Measurements from ENCODE around the gene WDR45. TPM values are rescaled to one million over a fixed set of nuclear protein-coding genes. Genes with fewer than 3 reads are reported as not detected.
"Not testable (repeated sequence)": the region's sequence is repeated elsewhere in the genome, so short reads cannot be mapped to it uniquely, and the experiment has no call there.

Gene WDR45
- polyA plus RNA-seq (26.5 and 29.5 TPM in 2 replicates), polyA minus RNA-seq (17.4 and 19.5 TPM in 2 replicates)

DNA sequence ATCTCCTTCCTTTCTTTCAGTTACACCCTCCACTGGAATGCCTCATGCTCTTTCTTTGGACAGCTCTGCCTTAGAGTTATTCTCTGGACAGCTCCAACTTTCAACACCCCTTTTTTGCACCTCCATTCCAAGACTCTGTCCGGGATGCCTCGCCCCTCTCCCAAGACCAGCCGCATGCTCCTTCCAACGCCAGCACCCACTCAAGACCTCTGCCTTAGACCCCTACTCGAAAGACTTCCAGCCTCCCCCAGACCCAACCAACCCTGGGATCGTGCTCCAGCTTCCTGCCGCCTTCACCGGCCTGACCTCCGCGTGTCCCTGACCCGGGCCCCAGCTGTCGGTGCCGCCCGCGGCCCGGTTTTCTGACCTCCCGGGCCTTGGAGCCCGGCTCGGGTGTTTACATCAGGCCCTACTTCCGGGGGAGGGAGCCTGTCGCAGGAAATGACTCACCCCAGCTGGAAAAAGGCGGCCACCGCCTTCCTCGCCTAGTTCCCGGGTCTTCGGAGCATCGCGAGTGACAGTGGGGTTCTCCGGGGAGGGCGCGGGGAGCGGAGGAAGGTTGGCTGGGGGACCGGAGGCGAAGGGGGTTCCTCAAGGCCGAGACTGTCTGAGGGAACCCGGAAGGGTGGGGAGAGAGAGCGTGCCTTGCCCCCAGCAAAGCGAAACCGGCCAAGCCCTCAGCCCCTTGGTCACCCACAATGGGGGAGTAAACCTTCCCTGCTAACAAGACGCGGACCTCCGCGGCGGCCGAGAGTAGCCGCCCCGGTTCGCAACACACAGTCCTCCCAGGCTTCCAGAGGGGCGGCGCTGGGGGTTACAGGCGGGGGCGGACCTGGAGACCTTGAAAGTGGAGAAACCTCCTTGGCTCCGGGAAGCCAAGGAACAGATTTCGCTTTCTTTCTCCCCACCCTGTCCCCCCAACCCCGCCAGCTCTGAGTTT is at the start of gene WDR45:
TSS of gene WDR45 (minus strand) at position 399 of the 940 bp plus-strand sequence. CDS start 1,792 bp downstream, outside the sequence.
- Histone ChIP-seq H3K4me2 (ENCODE audit: low read length) (no peak within 1 kb of the TSS), H3K9me3 (ENCODE audit: low read length) (no peaks in the 10 kb centered on the region), H3K9ac (ENCODE audit: low read length) (peak within 1 kb of the TSS; percentile 66), H2AFZ (ENCODE audit: low read depth, low read length) (peak within 1 kb of the TSS; percentile 27), H3K36me3 (ENCODE audit: insufficient read depth, low read length) (no peaks in the 10 kb centered on the region), H3K9me2 (ENCODE audit: insufficient read depth, low read length) (no peaks in the 10 kb centered on the region), H3K27me3 (ENCODE audit: insufficient read depth, low read depth, low read length) (no peaks in the 10 kb centered on the region), H3K79me2 (replicated peaks; ENCODE audit: insufficient read depth, low read length) (no peaks in the 10 kb centered on the region), H4K20me1 (ENCODE audit: insufficient read depth) (no peaks in the 10 kb centered on the region), H3K4me3 (ENCODE audit: low read length) (peak within 1 kb of the TSS; percentile 63), H3F3A (ENCODE audit: insufficient read depth, low read length, poor library complexity, severe bottlenecking) (no peaks in the 10 kb centered on the region), H3K27ac (ENCODE audit: low read length) (peak within 1 kb of the TSS; percentile 49)
- TF ChIP-seq EZH2 (IDR thresholded peaks at IDR 0.05; ENCODE audit: borderline replicate concordance, insufficient read depth, low read length, poor library complexity, severe bottlenecking) (no peak), POLR2AphosphoS5 (IDR thresholded peaks at IDR 0.05) (peak; percentile 58), MXI1 (conservative IDR thresholded peaks at IDR 0.05; ENCODE audit: poor library complexity, severe bottlenecking) (peak; percentile 18)

DNA sequence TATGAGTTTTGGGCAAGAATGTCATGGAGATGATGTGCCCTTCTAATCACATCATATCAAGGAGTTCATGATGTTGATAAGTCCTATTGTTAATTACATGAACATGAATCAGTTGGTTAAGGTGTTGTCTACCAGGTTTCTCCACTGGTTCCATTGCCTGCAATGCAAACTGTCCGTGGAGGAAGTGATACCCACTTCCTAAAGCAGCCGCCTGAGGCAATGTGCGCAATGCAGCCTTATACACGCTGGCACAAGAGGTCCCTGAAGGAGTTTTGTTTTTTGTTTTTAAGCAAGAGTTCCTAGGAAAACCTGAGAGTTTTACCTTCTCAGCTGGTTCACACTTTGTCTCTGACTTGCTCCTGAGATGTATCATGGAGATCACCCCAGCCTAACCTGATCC is 49.7 kb upstream of the WDR45 start:
- Histone ChIP-seq H3K27ac (ENCODE audit: low read length) (no peak overlapping the region), H3K27me3 (ENCODE audit: insufficient read depth, low read depth, low read length) (no peaks in the 10 kb centered on the region), H3K4me2 (ENCODE audit: low read length) (no peak overlapping the region), H3F3A (ENCODE audit: insufficient read depth, low read length, poor library complexity, severe bottlenecking) (no peaks in the 10 kb centered on the region), H3K9me3 (ENCODE audit: low read length) (no peaks in the 10 kb centered on the region), H3K79me2 (replicated peaks; ENCODE audit: insufficient read depth, low read length) (no peaks in the 10 kb centered on the region), H3K4me3 (ENCODE audit: low read length) (no peak overlapping the region), H3K9ac (ENCODE audit: low read length) (no peak overlapping the region), H3K36me3 (ENCODE audit: insufficient read depth, low read length) (no peaks in the 10 kb centered on the region), H4K20me1 (ENCODE audit: insufficient read depth) (no peaks in the 10 kb centered on the region), H3K9me2 (ENCODE audit: insufficient read depth, low read length) (no peaks in the 10 kb centered on the region), H2AFZ (ENCODE audit: low read depth, low read length) (no peak overlapping the region)
- TF ChIP-seq SMC3 (conservative IDR thresholded peaks at IDR 0.05; ENCODE audit: poor library complexity) (no peak), EZH2 (IDR thresholded peaks at IDR 0.05; ENCODE audit: borderline replicate concordance, insufficient read depth, low read length, poor library complexity, severe bottlenecking) (no peak), POLR2AphosphoS5 (IDR thresholded peaks at IDR 0.05) (no peak), EP300 (conservative IDR thresholded peaks at IDR 0.05; ENCODE audit: poor library complexity, severe bottlenecking) (no peak), TAF1 (IDR thresholded peaks at IDR 0.05; ENCODE audit: low read depth) (no peak), RAD21 (conservative IDR thresholded peaks at IDR 0.05) (no peak), MXI1 (conservative IDR thresholded peaks at IDR 0.05; ENCODE audit: poor library complexity, severe bottlenecking) (no peak)
- TF ChIP-seq, protein P1, sequence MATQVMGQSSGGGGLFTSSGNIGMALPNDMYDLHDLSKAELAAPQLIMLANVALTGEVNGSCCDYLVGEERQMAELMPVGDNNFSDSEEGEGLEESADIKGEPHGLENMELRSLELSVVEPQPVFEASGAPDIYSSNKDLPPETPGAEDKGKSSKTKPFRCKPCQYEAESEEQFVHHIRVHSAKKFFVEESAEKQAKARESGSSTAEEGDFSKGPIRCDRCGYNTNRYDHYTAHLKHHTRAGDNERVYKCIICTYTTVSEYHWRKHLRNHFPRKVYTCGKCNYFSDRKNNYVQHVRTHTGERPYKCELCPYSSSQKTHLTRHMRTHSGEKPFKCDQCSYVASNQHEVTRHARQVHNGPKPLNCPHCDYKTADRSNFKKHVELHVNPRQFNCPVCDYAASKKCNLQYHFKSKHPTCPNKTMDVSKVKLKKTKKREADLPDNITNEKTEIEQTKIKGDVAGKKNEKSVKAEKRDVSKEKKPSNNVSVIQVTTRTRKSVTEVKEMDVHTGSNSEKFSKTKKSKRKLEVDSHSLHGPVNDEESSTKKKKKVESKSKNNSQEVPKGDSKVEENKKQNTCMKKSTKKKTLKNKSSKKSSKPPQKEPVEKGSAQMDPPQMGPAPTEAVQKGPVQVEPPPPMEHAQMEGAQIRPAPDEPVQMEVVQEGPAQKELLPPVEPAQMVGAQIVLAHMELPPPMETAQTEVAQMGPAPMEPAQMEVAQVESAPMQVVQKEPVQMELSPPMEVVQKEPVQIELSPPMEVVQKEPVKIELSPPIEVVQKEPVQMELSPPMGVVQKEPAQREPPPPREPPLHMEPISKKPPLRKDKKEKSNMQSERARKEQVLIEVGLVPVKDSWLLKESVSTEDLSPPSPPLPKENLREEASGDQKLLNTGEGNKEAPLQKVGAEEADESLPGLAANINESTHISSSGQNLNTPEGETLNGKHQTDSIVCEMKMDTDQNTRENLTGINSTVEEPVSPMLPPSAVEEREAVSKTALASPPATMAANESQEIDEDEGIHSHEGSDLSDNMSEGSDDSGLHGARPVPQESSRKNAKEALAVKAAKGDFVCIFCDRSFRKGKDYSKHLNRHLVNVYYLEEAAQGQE (IDR thresholded peaks at IDR 0.05; ENCODE audit: borderline replicate concordance): no peak
- TF ChIP-seq, protein P2, sequence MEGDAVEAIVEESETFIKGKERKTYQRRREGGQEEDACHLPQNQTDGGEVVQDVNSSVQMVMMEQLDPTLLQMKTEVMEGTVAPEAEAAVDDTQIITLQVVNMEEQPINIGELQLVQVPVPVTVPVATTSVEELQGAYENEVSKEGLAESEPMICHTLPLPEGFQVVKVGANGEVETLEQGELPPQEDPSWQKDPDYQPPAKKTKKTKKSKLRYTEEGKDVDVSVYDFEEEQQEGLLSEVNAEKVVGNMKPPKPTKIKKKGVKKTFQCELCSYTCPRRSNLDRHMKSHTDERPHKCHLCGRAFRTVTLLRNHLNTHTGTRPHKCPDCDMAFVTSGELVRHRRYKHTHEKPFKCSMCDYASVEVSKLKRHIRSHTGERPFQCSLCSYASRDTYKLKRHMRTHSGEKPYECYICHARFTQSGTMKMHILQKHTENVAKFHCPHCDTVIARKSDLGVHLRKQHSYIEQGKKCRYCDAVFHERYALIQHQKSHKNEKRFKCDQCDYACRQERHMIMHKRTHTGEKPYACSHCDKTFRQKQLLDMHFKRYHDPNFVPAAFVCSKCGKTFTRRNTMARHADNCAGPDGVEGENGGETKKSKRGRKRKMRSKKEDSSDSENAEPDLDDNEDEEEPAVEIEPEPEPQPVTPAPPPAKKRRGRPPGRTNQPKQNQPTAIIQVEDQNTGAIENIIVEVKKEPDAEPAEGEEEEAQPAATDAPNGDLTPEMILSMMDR (IDR thresholded peaks at IDR 0.05; ENCODE audit: poor library complexity, severe bottlenecking): no peak

DNA sequence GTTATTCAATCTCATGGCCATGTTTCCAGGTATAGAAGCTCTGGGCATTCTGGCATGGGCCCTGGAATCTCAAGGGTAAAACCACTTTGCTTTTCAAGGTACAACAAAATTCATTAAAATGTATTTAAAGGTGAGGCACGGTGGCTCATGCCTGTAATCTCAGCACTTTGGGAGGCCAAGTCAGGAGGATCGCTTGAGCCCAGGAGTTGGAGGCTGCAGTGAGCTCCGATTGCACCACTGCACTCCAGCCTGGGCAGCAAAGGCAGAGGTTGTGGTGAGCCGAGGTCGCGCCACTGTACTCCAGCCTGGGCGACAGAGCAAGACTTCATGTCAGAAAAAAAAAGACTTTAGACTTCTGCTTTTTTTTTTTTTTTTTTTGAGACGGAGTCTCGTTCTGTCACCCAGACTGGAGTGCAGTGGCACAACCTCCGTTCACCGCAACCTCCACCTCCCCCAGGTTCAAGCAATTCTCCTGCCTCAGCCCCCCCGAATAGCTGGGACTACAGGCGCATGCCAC is 48.1 kb upstream of the WDR45 start:
- not testable (repeated sequence) for H3K9ac ChIP-seq (ENCODE audit: low read length); H3K79me2 ChIP-seq (replicated peaks; ENCODE audit: insufficient read depth, low read length); H3K4me2 ChIP-seq (ENCODE audit: low read length); H3K27me3 ChIP-seq (ENCODE audit: insufficient read depth, low read depth, low read length); H2AFZ ChIP-seq (ENCODE audit: low read depth, low read length); H3F3A ChIP-seq (ENCODE audit: insufficient read depth, low read length, poor library complexity, severe bottlenecking); H3K9me2 ChIP-seq (ENCODE audit: insufficient read depth, low read length); H3K4me3 ChIP-seq (ENCODE audit: low read length); H3K9me3 ChIP-seq (ENCODE audit: low read length); H4K20me1 ChIP-seq (ENCODE audit: insufficient read depth); H3K27ac ChIP-seq (ENCODE audit: low read length); H3K36me3 ChIP-seq (ENCODE audit: insufficient read depth, low read length)
